NB4 (cell line): Measurements from ENCODE around the gene NTN4.
"Not testable (repeated sequence)": the region's sequence is repeated elsewhere in the genome, so short reads cannot be mapped to it uniquely, and the experiment has no call there.

Experiments used
- DNase-seq: peaks from one replicate; pipeline ENCODE4 v3.0.0; 2010; ENCODE audit warnings: low read depth
- H3K4me3 ChIP-seq: one replicate; pipeline ENCODE4 v1.5.1; 2011; ENCODE audit warnings: mild to moderate bottlenecking, low read depth, low read length, moderate library complexity
- CTCF ChIP-seq: IDR thresholded peaks from one replicate; pipeline ENCODE4 v1.5.1; 2012; ENCODE audit warnings: low read depth, low read length
- MAX ChIP-seq: IDR thresholded peaks from 2 replicates; pipeline ENCODE4 v1.6.1; 2011; ENCODE audit warnings: low read depth, low read length
- MYC ChIP-seq: IDR thresholded peaks from 2 replicates; pipeline ENCODE4 v1.6.1; 2011; ENCODE audit warnings: low read depth, low read length
- POLR2A ChIP-seq: IDR thresholded peaks from 2 replicates; pipeline ENCODE4 v1.6.1; 2011; ENCODE audit warnings: mild to moderate bottlenecking; ENCODE audit not compliant: insufficient read length; ENCODE audit errors: extremely low read depth

The NTN4 gene

GRCh38 chr12:95739561-95740313, 50.8 kb downstream of the NTN4 start:
- H3K4me3 ChIP-seq = no peak overlapping the region
- no peak for DNase-seq
- no peak for TF ChIP-seq MAX
- TF ChIP-seq MYC = no peak
- TF ChIP-seq CTCF = no peak
- no peak for TF ChIP-seq POLR2A

- H3K4me3 ChIP-seq = no peak overlapping the region
- TF ChIP-seq CTCF (no peak), MYC (no peak), MAX (no peak), POLR2A (no peak)
- DNase-seq = no peak
Measured at GRCh38 chr12:95738024-95738611, 52.4 kb downstream of the NTN4 start.

- TF ChIP-seq MYC = no peak
- TF ChIP-seq MAX = no peak
- no peak for TF ChIP-seq CTCF
- no peak for TF ChIP-seq POLR2A
- no peak for DNase-seq
- H3K4me3 ChIP-seq = no peak overlapping the region
Measured at GRCh38 chr12:95736631-95737030, 53.9 kb downstream of the NTN4 start.

GRCh38 chr12:95735728-95736127, 54.8 kb downstream of the NTN4 start:
- not testable (repeated sequence) for DNase-seq

GRCh38 chr12:95733141-95733825, 57.3 kb downstream of the NTN4 start:
- no peak for TF ChIP-seq MAX
- no peak for TF ChIP-seq MYC
- no peak for TF ChIP-seq CTCF
- TF ChIP-seq POLR2A = no peak
- DNase-seq = no peak

More at GRCh38 chr12:95735728-95736127, 54.8 kb downstream of the NTN4 start:
- H3K4me3 ChIP-seq = not testable (repeated sequence)

GRCh38 chr12:95731519-95731958, 59.0 kb downstream of the NTN4 start:
- no peak for DNase-seq
- no peak overlapping the region for H3K4me3 ChIP-seq
- TF ChIP-seq CTCF (no peak), POLR2A (no peak), MAX (no peak), MYC (no peak)

More at GRCh38 chr12:95733141-95733825, 57.3 kb downstream of the NTN4 start:
- H3K4me3 ChIP-seq = no peak overlapping the region
